ENCODE data around the gene NUP62.

DNA sequence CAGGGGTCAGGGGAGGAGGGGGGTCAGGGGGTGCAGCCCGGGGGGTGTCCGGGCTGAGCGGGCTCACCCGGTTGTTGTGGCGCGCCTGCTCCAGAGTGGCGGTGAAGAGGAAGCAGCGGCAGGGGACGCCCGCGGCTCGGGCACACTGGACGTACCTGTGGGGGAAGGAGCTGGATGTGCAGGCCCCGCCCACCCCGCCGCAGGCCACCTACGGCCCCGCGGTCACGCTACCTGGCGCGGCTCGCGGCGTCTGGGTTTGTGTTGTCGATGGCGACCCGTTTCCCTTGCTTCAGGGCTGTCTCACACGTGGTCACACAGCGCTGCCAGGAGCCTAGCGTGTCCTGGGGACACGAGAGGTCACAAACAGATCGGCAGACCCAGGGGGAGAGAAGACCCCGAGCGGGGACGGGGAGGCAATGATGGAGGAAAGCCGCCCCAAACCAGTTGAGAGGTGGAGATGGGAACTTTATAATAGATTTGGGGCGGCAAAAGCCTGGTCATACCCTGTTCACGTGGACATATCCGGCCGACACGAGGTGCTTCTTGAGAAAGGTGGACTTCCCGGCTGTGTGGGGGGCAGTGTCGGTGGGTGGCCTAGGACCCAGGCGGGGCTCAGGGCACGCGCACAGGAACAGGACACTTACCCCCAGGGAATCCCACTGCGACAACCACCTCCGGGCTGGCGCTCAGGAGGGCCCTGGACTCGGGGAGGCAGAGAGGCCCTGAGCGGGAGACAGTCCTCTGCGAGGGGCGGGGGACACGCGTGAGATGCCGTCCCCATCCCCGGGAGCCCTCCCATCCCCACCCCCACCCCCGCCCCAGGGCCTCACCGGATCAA, 67.5 kb downstream of the NUP62 start:
- TF ChIP-seq, protein P1, sequence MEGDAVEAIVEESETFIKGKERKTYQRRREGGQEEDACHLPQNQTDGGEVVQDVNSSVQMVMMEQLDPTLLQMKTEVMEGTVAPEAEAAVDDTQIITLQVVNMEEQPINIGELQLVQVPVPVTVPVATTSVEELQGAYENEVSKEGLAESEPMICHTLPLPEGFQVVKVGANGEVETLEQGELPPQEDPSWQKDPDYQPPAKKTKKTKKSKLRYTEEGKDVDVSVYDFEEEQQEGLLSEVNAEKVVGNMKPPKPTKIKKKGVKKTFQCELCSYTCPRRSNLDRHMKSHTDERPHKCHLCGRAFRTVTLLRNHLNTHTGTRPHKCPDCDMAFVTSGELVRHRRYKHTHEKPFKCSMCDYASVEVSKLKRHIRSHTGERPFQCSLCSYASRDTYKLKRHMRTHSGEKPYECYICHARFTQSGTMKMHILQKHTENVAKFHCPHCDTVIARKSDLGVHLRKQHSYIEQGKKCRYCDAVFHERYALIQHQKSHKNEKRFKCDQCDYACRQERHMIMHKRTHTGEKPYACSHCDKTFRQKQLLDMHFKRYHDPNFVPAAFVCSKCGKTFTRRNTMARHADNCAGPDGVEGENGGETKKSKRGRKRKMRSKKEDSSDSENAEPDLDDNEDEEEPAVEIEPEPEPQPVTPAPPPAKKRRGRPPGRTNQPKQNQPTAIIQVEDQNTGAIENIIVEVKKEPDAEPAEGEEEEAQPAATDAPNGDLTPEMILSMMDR (IDR thresholded peaks at IDR 0.05) = no peak
- no peak for TF ChIP-seq POLR2A (IDR thresholded peaks at IDR 0.05)
